Loucy (cell line): ENCODE measurements around the gene PRR23A.

Experiments used
- CTCF ChIP-seq: fragments of 200-600 bp; sonication (generic); conservative IDR thresholded peaks from 2 replicates; pipeline ENCODE4 v1.5.1; 2014; ENCODE audit warnings: mild to moderate bottlenecking, antibody characterized with exemption, low read length
- EZH2phosphoT487 ChIP-seq: fragments of 200-600 bp; IDR thresholded peaks from 2 replicates; pipeline ENCODE4 v1.6.1; 2018; ENCODE audit warnings: antibody characterized with exemption, mild to moderate bottlenecking, moderate library complexity, borderline replicate concordance

- TF ChIP-seq CTCF = no peak
- no peak for TF ChIP-seq EZH2phosphoT487
These were observed 31.4 kb upstream of the PRR23A start for GRCh38 chr3:139037478-139037877.
